B cell (primary cell): ENCODE measurements around the gene ELK1.

Source experiments
- EZH2 ChIP-seq: IDR thresholded peaks from 2 replicates; pipeline ENCODE4 v1.6.1; 2012; ENCODE audit warnings: borderline replicate concordance, low read depth, mild to moderate bottlenecking, moderate library complexity, low read length; ENCODE audit not compliant: insufficient read depth, poor library complexity, severe bottlenecking
- TF ChIP-seq, protein P1 (sequence below): fragments of 200-600 bp; IDR thresholded peaks from one replicate; pipeline ENCODE4 v1.8.0; 2022; ENCODE audit warnings: antibody characterized with exemption, mild to moderate bottlenecking

- TF ChIP-seq, protein P1, sequence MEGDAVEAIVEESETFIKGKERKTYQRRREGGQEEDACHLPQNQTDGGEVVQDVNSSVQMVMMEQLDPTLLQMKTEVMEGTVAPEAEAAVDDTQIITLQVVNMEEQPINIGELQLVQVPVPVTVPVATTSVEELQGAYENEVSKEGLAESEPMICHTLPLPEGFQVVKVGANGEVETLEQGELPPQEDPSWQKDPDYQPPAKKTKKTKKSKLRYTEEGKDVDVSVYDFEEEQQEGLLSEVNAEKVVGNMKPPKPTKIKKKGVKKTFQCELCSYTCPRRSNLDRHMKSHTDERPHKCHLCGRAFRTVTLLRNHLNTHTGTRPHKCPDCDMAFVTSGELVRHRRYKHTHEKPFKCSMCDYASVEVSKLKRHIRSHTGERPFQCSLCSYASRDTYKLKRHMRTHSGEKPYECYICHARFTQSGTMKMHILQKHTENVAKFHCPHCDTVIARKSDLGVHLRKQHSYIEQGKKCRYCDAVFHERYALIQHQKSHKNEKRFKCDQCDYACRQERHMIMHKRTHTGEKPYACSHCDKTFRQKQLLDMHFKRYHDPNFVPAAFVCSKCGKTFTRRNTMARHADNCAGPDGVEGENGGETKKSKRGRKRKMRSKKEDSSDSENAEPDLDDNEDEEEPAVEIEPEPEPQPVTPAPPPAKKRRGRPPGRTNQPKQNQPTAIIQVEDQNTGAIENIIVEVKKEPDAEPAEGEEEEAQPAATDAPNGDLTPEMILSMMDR: no peak
- TF ChIP-seq EZH2: no peak
These were observed 62.2 kb downstream of the ELK1 start for GRCh38 chrX:47587906-47588735.
